ENCODE results near the gene PLA2G4E. TPM values are rescaled to one million over a fixed set of nuclear protein-coding genes. Genes with fewer than 3 reads are reported as not detected.

The PLA2G4E gene
- total RNA-seq, 1 donor from 2014 or later, result 1.0 TPM

DNA sequence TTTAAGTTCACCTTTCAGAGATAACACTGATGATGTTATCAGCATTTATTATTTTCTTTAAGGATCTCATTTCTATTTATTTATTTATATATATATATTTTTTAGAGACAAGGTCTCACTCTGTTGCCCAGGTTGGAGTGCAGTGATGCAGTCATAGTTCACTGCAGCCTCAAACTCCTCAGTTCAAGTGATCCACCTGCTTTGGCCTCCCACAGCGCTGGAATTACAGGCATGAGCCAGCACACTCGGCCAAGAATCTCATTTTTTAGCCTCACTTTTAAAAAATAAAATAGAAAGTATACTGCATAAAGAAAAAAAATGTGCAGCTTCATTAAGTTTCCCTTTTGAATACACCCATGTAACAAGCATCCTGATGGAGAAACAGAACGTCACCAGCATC, 37.9 kb upstream of the PLA2G4E start:
- H3K9me3 Mint-ChIP-seq (ENCODE audit: unreplicated experiment), result no peaks in the 10 kb centered on the region
- DNase-seq, result no peak
- H3K27me3 Mint-ChIP-seq (ENCODE audit: unreplicated experiment), result no peaks in the 10 kb centered on the region

DNA sequence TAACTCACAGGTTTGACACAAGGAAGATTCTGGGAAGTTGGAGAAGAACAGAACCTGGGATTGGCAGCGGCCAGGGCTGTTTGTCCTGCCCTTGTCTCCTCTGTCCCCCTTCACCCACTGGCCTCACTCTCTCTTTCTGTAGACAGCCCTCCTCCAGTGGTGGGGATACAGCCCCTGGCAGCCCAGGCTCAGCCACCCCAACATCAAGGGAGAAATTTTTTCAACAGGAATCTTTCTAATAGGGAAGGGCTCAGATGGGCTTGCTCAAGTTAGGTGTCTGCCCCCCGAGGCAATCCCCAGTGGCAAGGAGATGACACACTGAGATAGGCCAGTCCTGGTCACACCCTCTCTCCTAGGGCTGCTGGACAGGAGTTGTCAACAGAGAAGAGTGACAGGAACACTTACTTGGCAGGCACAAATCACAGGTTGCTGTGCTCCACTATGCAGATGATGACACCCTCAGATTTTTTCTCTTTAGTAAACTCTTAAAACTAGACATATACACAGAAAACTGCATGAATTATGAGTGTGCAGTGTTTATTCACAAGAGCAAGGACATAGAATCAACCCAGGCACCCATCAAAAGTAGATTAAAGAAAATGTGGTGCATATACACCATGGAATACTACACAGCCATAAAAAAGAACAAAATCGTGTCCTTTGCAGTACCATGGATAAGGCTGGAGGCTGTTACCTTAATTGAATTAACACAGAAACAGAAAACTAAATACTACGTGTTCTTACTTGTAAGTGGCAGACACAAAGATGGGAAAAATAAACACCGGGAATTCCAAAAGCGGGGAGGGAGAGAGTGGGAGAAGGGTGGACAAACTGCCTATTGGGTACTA, 37.2 kb upstream of the PLA2G4E start:
- no peaks in the 10 kb centered on the region for H3K4me1 Mint-ChIP-seq (ENCODE audit: low read depth, unreplicated experiment)
- H3K9me3 Mint-ChIP-seq (ENCODE audit: unreplicated experiment), result no peaks in the 10 kb centered on the region
- no peak overlapping the region for H3K4me3 Mint-ChIP-seq (ENCODE audit: unreplicated experiment)
- no peaks in the 10 kb centered on the region for H3K36me3 Mint-ChIP-seq (ENCODE audit: unreplicated experiment)
- no peak for DNase-seq
- no peaks in the 10 kb centered on the region for H3K27me3 Mint-ChIP-seq (ENCODE audit: unreplicated experiment)
- TF ChIP-seq CTCF (IDR thresholded peaks at IDR 0.05; ENCODE audit: partially characterized antibody, unreplicated experiment), result no peak
- H3K27ac Mint-ChIP-seq (ENCODE audit: unreplicated experiment), result no peak overlapping the region

More for the DNA sequence above, 37.9 kb upstream of the PLA2G4E start:
- Mint-ChIP-seq H3K36me3 (ENCODE audit: unreplicated experiment) (no peaks in the 10 kb centered on the region), H3K4me3 (ENCODE audit: unreplicated experiment) (no peak overlapping the region), H3K4me1 (ENCODE audit: low read depth, unreplicated experiment) (no peaks in the 10 kb centered on the region), H3K27ac (ENCODE audit: unreplicated experiment) (no peak overlapping the region)
- no peak for TF ChIP-seq CTCF (IDR thresholded peaks at IDR 0.05; ENCODE audit: partially characterized antibody, unreplicated experiment)

- no peak overlapping the region for H3K4me3 Mint-ChIP-seq (ENCODE audit: unreplicated experiment)
- DNase-seq, result peak; percentile 84
Observed at GRCh38 chr15:42056934-42057798, 36.3 kb upstream of the PLA2G4E start.

DNA sequence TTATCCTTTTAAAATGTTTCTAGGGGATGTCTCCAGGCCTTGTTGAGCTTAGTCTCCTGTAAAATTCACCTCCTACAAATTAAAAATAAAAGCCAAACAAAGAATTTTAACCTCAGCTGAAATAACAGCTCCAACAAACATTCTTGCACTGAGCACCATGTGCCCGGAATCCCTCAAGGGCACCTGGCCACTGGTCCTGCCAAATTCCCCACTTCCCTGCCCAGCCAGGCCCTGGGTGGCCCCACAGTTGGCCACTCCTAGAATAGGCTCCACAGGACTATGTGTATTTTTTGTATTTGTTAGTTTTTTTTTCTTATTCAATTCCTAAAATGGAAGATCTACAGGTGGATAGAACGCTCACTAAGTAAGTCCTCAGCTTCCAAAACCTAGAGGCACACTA, 33.1 kb upstream of the PLA2G4E start:
- no peaks in the 10 kb centered on the region for H3K27me3 Mint-ChIP-seq (ENCODE audit: unreplicated experiment)
- peaks cover 2% of the 10 kb centered on the region for H3K4me1 Mint-ChIP-seq (ENCODE audit: low read depth, unreplicated experiment)
- no peak overlapping the region for H3K27ac Mint-ChIP-seq (ENCODE audit: unreplicated experiment)
- no peaks in the 10 kb centered on the region for H3K9me3 Mint-ChIP-seq (ENCODE audit: unreplicated experiment)
- H3K4me3 Mint-ChIP-seq (ENCODE audit: unreplicated experiment), result no peak overlapping the region
- no peaks in the 10 kb centered on the region for H3K36me3 Mint-ChIP-seq (ENCODE audit: unreplicated experiment)
- no peak for DNase-seq
- no peak for TF ChIP-seq CTCF (IDR thresholded peaks at IDR 0.05; ENCODE audit: partially characterized antibody, unreplicated experiment)

More at GRCh38 chr15:42056934-42057798, 36.3 kb upstream of the PLA2G4E start:
- Mint-ChIP-seq H3K27me3 (ENCODE audit: unreplicated experiment) (no peaks in the 10 kb centered on the region), H3K36me3 (ENCODE audit: unreplicated experiment) (no peaks in the 10 kb centered on the region), H3K27ac (ENCODE audit: unreplicated experiment) (no peak overlapping the region), H3K9me3 (ENCODE audit: unreplicated experiment) (no peaks in the 10 kb centered on the region), H3K4me1 (ENCODE audit: low read depth, unreplicated experiment) (no peaks in the 10 kb centered on the region)
- no peak for TF ChIP-seq CTCF (IDR thresholded peaks at IDR 0.05; ENCODE audit: partially characterized antibody, unreplicated experiment)

Measured in glutamatergic neuron (in vitro differentiated cells).